ENCODE measurements around the gene TINAGL1. TPM values are rescaled to one million over a fixed set of nuclear protein-coding genes. Genes with fewer than 3 reads are reported as not detected.
A peak's percentile ranks its signal among the peaks of the same experiment; 100 is the strongest.

Gene TINAGL1
- total and polyA plus RNA-seq, 10 of the 15 experiments (the other 5 are each of a cell fraction or from before 2014, with no cell fraction given): 0.20 to 0.49 (median 0.23) TPM; not detected in 7

DNA sequence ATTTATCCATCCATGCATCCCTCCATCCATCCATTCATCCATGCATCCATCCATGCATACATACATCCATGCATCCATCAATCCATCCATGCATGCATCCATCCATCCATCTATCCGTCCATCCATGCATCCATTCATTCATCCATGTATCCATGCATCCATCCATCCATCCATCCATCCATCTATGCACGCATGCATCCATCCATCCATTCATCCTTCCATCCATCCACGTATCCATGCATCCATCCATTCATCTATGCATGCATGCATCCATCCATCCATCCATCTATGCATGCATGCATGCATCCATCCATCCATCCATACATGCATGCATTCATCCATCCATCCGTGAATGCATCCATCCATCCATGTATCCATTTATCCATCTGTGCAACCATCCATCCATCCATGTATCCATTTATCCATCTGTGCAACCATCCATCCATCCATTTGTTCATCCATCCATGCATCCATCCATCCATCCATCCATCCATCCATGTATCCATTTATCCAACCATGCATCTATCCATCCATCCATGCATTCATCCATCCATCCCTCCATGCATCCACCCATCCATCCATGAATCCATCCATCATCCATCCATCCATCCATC, 30.3 kb upstream of the TINAGL1 start:
- H3K9me3 ChIP-seq (replicated peaks; ENCODE audit: control insufficient read depth, insufficient read depth, low read length): no peaks in the 10 kb centered on the region; the same call in 2 of the 3 replicates
- DNase-seq (ENCODE audit: low read depth, low spot score) (no peak), ATAC-seq (no peak), FAIRE-seq (no peak)
- H3K36me3 ChIP-seq (ENCODE audit: control insufficient read depth in 2 of 2, insufficient read depth in 2 of 2, low read length in 1 of 2): no peaks in the 10 kb centered on the region
- H3K79me2 ChIP-seq (ENCODE audit: control insufficient read depth, insufficient read depth, low read length): no peaks in the 10 kb centered on the region
- TF ChIP-seq PML (IDR thresholded peaks at IDR 0.05; ENCODE audit: low read length) (no peak), MTA3 (IDR thresholded peaks at IDR 0.05; ENCODE audit: borderline replicate concordance, low read length) (no peak), RELA (IDR thresholded peaks at IDR 0.05; ENCODE audit: borderline replicate concordance, partially characterized antibody) (no peak), TARDBP (IDR thresholded peaks at IDR 0.05; ENCODE audit: borderline replicate concordance) (no peak), HDGF (IDR thresholded peaks at IDR 0.05) (peak; percentile 26; the same call in 1 of the 2 replicates)
- in situ Hi-C loops (cut with MboI) (loop anchor here (10.0 kb wide), 1 partner anchor 121 kb away; no protein-coding TSS in a partner anchor), intact Hi-C loops (cut with micrococcal nuclease; ENCODE audit: unreplicated experiment) (loop anchor here (5.0 kb wide), 3 partner anchors 84 to 249 kb away; partner anchors contain the start of genes SNRNP40 and ZCCHC17)
- SMC1A ChIA-PET (ENCODE audit: uncharacterized antibody, unreplicated experiment): no interaction called here
- H3K4me2 ChIP-seq (ENCODE audit: control insufficient read depth, insufficient read depth): no peak overlapping the region
- BruUV-seq (replicated peaks): no TSS peak
- no peak overlapping the region for H3K27ac ChIP-seq (ENCODE audit: control insufficient read depth, insufficient read depth)
- no peaks in the 10 kb centered on the region for H3K27me3 ChIP-seq (replicated peaks in 1 of 2; ENCODE audit: control insufficient read depth in 2 of 2, insufficient read depth in 2 of 2, low read length in 1 of 2)
- CTCF ChIA-PET: no interaction called here
- RAD21 ChIA-PET (ENCODE audit: unreplicated experiment): no interaction called here
- no peak overlapping the region for H2AFZ ChIP-seq (ENCODE audit: control insufficient read depth, low read depth, low read length)
- POLR2A ChIA-PET: no interaction called here
- H3K4me1 ChIP-seq (ENCODE audit: control insufficient read depth, insufficient read depth, low read length): peaks cover 14% of the 10 kb centered on the region
- WGBS (ENCODE audit: insufficient coverage, insufficient replicate concordance, low lambda C conversion rate, missing lambda C conversion rate): 41% methylated on average over 4 of the region's 4 CpGs
- no peak overlapping the region for H3K4me3 ChIP-seq
- H3K9ac ChIP-seq (ENCODE audit: control insufficient read depth, insufficient read depth, low read length): no peak overlapping the region
- no peaks in the 10 kb centered on the region for H4K20me1 ChIP-seq (ENCODE audit: control insufficient read depth, insufficient read depth)

DNA sequence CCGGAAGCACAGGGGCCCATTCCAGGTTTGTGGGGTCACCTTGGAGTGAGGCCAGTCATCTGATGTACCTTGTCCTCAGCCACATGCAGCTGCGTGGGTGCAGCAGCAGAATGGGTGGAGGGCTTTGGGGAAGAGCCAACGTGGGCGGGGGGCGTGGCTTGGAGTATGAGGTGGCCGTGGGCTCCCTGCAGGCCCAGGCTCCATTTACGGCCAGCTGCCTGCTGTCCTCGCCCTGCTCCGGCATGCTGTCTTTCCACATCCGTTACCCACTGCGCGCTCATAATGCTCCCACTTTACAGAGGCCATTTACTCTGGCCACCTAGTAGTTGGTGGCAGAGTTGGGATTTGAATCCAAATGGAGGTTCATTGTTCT, 27.8 kb upstream of the TINAGL1 start:
- intact Hi-C loops (cut with micrococcal nuclease; ENCODE audit: unreplicated experiment) (loop anchor here (2.0 to 5.0 kb wide), 5 partner anchors 66 to 364 kb away; partner anchors contain the start of genes SNRNP40 and ZCCHC17), in situ Hi-C loops (cut with MboI) (loop anchor here (10.0 kb wide), 1 partner anchor 124 kb away; no protein-coding TSS in a partner anchor)
- ChIA-PET SMC1A (ENCODE audit: uncharacterized antibody, unreplicated experiment) (interaction anchor here (0.8 to 5.4 kb wide), 45 partner anchors 10 to 368 kb away, joined by 3 to 135 read pairs (median 5); partner anchors contain the start of genes SNRNP40 and ZCCHC17), CTCF (interaction anchor here (0.6 to 5.6 kb wide), 51 partner anchors 10 to 379 kb away, joined by 3 to 203 read pairs (median 7); partner anchors contain the start of genes PEF1, SERINC2, SNRNP40 and ZCCHC17), POLR2A (interaction anchor here (0.7 to 3.4 kb wide), 14 partner anchors 17 to 154 kb away, joined by 3 to 41 read pairs (median 6); no protein-coding TSS in a partner anchor), RAD21 (ENCODE audit: unreplicated experiment) (interaction anchor here (0.6 to 4.7 kb wide), 43 partner anchors 10 to 363 kb away, joined by 3 to 116 read pairs (median 6); partner anchors contain the start of genes FABP3, SNRNP40 and ZCCHC17)
- H3K9me3 ChIP-seq (replicated peaks; ENCODE audit: control insufficient read depth, insufficient read depth, low read length): no peaks in the 10 kb centered on the region
- BruUV-seq (replicated peaks): no TSS peak
- no peak for FAIRE-seq
- H3K27me3 ChIP-seq (replicated peaks in 1 of 2; ENCODE audit: control insufficient read depth in 2 of 2, insufficient read depth in 2 of 2, low read length in 1 of 2): no peaks in the 10 kb centered on the region
- ATAC-seq: no peak
- H3K9ac ChIP-seq (ENCODE audit: control insufficient read depth, insufficient read depth, low read length): no peak overlapping the region
- no peak overlapping the region for H2AFZ ChIP-seq (ENCODE audit: control insufficient read depth, low read depth, low read length)
- no peak overlapping the region for H3K27ac ChIP-seq (ENCODE audit: control insufficient read depth, insufficient read depth)
- H3K79me2 ChIP-seq (ENCODE audit: control insufficient read depth, insufficient read depth, low read length): no peaks in the 10 kb centered on the region
- no peak for DNase-seq (ENCODE audit: low read depth, low spot score)
- no peaks in the 10 kb centered on the region for H4K20me1 ChIP-seq (ENCODE audit: control insufficient read depth, insufficient read depth)
- 0 out of 2 replicates have a peak overlapping the region, but pooled peaks have one; percentile 9 for H3K4me2 ChIP-seq (ENCODE audit: control insufficient read depth, insufficient read depth)
- no peak overlapping the region for H3K4me3 ChIP-seq
- no peaks in the 10 kb centered on the region for H3K36me3 ChIP-seq (ENCODE audit: control insufficient read depth in 2 of 2, insufficient read depth in 2 of 2, low read length in 1 of 2)
- 38% methylated on average over 12 of the region's 12 CpGs for WGBS (ENCODE audit: insufficient coverage, insufficient replicate concordance, low lambda C conversion rate, missing lambda C conversion rate)
- TF ChIP-seq LARP7 (IDR thresholded peaks at IDR 0.05): peak; percentile 52; the same call in 1 of the 2 replicates
- TF ChIP-seq BHLHE40 (IDR thresholded peaks at IDR 0.05; ENCODE audit: borderline replicate concordance in 1 of 2, low read depth in 2 of 2, low read length in 1 of 2): no peak
- no peak for TF ChIP-seq CREB1 (IDR thresholded peaks at IDR 0.05; ENCODE audit: low read depth)
- TF ChIP-seq, protein P1, sequence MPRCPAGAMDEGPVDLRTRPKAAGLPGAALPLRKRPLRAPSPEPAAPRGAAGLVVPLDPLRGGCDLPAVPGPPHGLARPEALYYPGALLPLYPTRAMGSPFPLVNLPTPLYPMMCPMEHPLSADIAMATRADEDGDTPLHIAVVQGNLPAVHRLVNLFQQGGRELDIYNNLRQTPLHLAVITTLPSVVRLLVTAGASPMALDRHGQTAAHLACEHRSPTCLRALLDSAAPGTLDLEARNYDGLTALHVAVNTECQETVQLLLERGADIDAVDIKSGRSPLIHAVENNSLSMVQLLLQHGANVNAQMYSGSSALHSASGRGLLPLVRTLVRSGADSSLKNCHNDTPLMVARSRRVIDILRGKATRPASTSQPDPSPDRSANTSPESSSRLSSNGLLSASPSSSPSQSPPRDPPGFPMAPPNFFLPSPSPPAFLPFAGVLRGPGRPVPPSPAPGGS (IDR thresholded peaks at IDR 0.05; ENCODE audit: borderline replicate concordance, insufficient read depth, low read depth, low read length, poor library complexity, severe bottlenecking): no peak
- 0 out of 2 replicates have a peak, but pooled peaks have one; percentile 50 for TF ChIP-seq DPF2 (IDR thresholded peaks at IDR 0.05)
- 0 out of 2 replicates have a peak, but pooled peaks have one; percentile 21 for TF ChIP-seq GATAD2B (conservative IDR thresholded peaks at IDR 0.05; ENCODE audit: low read depth)
- peaks cover 14% of the 10 kb centered on the region for H3K4me1 ChIP-seq (ENCODE audit: control insufficient read depth, insufficient read depth, low read length)

All from GM12878 (cell line).